Daoy (cell line): Measurements from ENCODE around the gene MRGPRX3. TPM values are rescaled to one million over a fixed set of nuclear protein-coding genes. Genes with fewer than 3 reads are reported as not detected.

ENCODE experiments used
- DNase-seq: peaks from one replicate; pipeline ENCODE4 v3.0.0-alpha.2; 2015; ENCODE audit warnings: low read depth
- total RNA-seq: library from RNA; depleted of rRNA; stranded (reverse); fragments of >200 nt; shearing (Covaris generic); gene quantifications from 2 replicates; pipeline ENCODE4 v1.2.3, GENCODE V29; 2014; rRNA removed

MRGPRX3 gene
- total RNA-seq, 1 experiment from 2014 or later: not detected

GRCh38 chr11:18168372-18168771 lies 36.0 kb downstream of the MRGPRX3 start:
- DNase-seq: no peak

- DNase-seq: peak; percentile 21
Observed at GRCh38 chr11:18171377-18172000, 39.1 kb downstream of the MRGPRX3 start.

DNA sequence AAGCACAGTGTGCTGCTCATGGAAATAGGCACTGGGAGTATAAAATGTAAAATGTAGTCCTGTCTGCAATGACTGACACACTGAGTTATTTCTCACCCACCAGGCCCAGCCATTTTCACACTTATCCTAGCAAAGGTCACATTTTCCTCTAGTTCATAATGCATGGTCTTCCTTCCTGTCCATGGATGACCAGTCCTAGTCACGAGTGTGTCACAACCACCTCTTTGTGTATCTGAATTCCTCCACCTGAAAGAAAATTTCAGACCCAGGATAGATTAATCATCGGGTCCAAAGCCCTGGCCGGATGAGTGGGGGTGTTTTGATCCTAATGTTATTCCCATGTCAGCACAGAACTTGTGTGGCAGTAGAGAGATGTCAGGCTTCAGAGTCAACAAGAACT lies 40.3 kb downstream of the MRGPRX3 start, which contains the start of gene MRGPRX4:
TSS of gene MRGPRX4 (plus strand) at position 172 of the 400 bp plus-strand sequence. CDS start 420 bp downstream, outside the sequence.
- no peak for DNase-seq

DNA sequence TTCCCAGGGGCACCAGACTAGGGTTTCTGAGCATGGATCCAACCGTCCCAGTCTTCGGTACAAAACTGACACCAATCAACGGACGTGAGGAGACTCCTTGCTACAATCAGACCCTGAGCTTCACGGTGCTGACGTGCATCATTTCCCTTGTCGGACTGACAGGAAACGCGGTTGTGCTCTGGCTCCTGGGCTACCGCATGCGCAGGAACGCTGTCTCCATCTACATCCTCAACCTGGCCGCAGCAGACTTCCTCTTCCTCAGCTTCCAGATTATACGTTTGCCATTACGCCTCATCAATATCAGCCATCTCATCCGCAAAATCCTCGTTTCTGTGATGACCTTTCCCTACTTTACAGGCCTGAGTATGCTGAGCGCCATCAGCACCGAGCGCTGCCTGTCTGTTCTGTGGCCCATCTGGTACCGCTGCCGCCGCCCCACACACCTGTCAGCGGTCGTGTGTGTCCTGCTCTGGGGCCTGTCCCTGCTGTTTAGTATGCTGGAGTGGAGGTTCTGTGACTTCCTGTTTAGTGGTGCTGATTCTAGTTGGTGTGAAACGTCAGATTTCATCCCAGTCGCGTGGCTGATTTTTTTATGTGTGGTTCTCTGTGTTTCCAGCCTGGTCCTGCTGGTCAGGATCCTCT lies 41.0 kb downstream of the MRGPRX3 start:
- no peak for DNase-seq

Other genes with a start within 250 kb of the MRGPRX3 start
- 12.7 and 31.7 TPM in 2 replicates for gene SERGEF, start 119.5 kb upstream of the MRGPRX3 start, total RNA-seq
- gene TPH1, start 86.3 kb upstream of the MRGPRX3 start, total RNA-seq: 0.06 and 5.6 TPM in 2 replicates
- 62.7 and 72.7 TPM in 2 replicates for gene SAAL1, start 26.5 kb upstream of the MRGPRX3 start, total RNA-seq
- gene MRGPRX4, start 40.3 kb downstream of the MRGPRX3 start, total RNA-seq: not detected in 2 replicates
- gene SAA4, start 104.2 kb downstream of the MRGPRX3 start, total RNA-seq: not detected in 2 replicates
- 3.0 TPM in 1 of 2 replicates, not detected in the other for gene SAA2, start 116.1 kb downstream of the MRGPRX3 start, total RNA-seq
- 0.69 TPM in 1 of 2 replicates, not detected in the other for gene SAA1, start 133.7 kb downstream of the MRGPRX3 start, total RNA-seq
- 32.1 and 32.9 TPM in 2 replicates for gene HPS5, start 189.6 kb downstream of the MRGPRX3 start, total RNA-seq
- 70.4 and 78.8 TPM in 2 replicates for gene GTF2H1, start 190.0 kb downstream of the MRGPRX3 start, total RNA-seq